GM18520 (cell line): ENCODE measurements around the gene ANO2.

ENCODE experiments used
- ATAC-seq: cut with Tn5 transposase; IDR thresholded peaks from one replicate; pipeline ENCODE4 v1.9.1; 2021; ENCODE audit not compliant: unreplicated experiment

The ANO2 gene

DNA sequence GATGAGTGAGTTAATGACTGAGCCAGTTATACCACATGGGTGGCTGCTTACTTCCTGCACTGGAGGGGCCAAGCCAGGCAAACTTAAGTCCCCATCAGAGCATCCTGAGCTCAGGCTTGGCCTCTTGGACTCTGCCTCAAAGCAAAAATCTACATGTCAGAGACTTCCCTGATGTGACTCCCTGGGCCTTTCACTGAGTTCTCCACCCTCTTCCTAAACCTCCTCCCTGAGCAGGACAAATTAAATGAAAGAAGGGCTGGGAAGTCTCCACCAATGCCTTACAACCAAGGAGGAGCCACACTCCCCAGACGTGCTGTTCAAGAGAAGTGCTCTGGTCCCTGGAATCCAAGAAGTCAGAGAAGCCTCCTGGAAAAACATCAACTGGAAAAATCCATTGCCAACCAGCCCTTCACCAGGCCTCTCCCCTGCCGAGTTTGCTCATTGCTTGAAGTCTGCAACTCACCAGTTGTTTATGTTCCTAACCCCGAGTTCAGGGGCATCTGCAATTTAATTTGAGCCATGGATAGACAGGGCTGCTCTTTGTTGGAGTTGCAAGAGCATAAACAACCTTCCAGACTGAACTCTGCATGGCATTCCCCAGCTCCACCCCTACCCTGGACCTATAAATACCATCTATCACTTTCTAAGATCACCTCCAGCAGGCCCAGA lies 160.5 kb downstream of the ANO2 start:
- no peak for ATAC-seq

DNA sequence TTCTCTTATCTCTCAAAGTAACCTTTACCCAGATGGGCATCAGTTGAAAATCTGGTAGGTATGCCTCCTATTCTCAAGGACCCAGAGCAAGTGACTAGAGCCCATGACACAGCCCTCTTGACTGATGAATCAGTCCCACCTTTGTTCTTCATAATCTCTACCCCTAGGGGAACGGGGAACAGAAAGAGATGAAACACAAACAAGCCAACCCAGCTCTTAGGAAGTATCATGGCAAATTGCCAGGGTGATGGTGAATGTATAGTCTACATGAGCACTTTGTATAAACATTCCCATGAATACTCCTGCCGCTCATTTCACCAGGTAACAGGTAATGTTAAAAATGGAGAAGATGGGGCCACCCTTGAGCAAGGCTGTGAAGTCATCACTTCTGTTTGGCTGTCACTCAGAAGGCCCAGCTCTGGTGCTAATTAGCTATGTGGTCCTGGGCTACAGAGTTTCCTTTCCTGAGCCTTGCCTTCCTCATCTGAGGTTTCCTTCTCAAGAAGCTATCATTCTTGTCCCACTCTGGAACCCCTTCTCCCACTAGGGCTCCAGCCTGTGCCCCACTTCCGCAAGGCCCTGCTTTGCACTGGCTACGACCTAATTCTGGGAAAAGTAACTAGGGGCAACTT lies 161.7 kb downstream of the ANO2 start:
- ATAC-seq, result no peak

DNA sequence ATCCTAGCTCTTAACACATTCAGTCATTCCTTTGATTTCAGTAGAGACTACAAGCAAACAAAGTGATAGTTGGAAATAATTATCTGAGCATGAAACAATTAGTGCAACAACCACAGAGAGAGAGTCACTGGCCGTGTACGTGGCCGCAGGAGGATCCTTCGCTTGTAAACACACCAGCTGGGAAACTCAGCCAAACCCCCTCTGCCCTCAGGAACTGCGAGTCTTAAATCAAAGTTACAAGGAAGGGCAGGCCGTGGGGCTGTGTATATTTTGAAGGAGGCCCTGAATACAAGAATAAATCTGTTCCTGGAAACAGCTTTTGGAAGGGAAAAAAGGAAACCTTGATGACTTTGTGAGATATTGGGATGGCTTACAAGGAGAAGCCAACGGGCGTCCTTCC lies 164.5 kb downstream of the ANO2 start:
- ATAC-seq, result no peak

DNA sequence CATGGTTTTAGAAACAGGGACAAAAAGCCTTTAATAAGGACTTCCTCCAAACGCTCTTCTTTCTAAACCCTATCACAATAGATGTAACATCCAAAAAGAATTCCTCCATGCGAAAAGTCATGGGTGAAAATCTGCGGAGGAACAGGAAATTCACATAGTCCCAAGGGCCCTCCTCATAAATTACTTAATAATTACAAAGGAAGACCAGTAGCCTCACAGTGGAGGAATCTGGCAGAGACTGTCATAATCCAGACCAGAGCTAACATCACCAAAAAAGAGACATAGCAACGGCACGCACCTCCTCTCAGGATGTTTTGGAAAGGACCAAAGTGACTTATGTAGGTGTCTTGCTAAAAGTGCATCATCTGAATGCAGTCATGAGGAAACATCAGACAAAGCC lies 165.7 kb downstream of the ANO2 start:
- no peak for ATAC-seq

DNA sequence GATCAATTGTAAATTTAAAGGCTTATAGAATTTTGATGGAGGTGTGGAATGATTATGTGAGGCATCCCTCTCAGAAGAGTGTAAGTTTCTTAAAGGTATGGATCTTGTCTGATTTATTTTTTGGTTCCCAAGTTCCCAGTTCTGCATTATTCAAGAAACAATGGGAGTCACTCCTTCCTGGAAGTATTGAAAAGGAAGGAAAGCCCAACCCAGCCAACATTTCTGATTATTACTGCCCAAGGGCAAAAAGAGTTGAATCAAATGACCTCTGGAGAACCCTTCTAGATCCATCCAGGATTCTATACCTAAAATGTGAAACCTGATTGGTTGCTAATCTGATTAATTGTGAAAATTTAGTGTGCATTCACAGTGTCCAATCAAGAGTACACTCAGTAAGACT lies 166.2 kb downstream of the ANO2 start:
- ATAC-seq, result no peak

DNA sequence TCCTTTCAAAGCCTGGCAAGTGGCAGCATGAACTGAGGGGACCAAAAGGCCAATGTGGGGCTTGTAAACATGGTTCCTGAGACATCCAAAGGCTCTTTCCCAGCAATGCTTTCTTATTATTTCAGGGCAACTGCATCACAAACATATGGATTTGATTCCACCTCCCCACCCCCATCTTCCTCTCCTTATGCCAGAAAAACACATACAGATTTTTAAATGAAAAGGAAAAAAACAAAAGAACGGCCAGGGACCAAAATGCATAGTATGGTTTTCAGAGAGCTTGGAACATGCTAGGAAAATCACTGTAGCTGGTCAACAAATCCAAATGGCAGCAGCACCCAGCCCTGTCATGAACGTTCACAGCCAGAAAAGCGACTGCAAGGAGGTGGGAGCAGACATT lies 167.6 kb downstream of the ANO2 start:
- no peak for ATAC-seq

DNA sequence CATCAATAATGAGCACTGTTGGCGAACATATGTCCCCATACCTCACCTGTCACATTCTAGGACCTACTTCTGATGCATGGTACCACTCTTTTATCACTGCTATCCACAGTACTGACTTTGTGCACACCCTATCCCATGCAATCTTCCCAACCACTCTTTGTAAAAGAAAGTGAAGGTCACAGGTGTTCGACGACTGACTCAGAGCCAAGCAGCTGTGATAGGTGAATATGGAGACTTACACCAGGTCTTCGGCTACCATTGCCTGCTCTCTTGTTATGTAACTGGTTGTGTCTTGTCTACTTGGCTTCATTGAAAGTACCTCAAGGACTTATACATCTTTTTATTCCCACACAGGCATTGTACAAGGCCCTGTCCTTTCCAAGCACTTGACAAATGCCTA lies 169.0 kb downstream of the ANO2 start:
- no peak for ATAC-seq

DNA sequence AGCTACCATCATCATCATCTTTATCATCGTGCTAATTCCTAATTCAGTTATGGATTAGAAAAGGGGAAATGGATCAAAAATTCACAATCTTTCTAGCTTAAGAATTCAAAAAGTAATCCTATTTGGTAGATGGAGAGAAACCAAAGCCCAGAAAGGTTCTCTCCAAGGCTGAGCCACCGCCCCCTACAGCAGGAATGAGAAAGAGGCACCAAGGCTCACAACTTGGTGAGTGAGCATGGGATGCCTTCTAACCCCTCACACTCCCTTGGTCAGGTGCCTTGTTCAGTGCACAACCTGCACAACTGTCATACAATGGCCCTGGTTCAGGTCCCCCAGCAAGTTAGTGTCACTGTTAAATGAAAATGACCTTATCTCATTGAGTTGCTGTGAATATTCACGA lies 171.5 kb downstream of the ANO2 start:
- ATAC-seq, result no peak

DNA sequence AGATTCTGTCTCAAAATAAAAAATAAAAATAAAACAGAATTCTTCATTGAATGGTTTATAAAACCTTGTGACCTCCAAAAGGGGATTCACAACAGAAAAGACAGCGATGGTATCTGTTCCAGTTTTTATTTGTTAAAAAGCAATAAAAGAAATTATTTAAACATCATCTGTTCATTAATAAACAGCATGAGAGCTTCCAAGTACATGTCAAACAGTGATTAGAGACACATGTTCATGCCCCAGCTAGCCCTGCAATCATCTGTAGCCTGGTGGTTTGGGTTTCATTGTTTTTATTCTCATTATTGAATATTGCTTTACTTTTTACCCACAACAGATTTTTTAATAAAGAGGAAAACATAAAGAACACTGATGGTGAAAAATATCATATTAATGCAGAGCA lies 173.3 kb downstream of the ANO2 start:
- no peak for ATAC-seq

DNA sequence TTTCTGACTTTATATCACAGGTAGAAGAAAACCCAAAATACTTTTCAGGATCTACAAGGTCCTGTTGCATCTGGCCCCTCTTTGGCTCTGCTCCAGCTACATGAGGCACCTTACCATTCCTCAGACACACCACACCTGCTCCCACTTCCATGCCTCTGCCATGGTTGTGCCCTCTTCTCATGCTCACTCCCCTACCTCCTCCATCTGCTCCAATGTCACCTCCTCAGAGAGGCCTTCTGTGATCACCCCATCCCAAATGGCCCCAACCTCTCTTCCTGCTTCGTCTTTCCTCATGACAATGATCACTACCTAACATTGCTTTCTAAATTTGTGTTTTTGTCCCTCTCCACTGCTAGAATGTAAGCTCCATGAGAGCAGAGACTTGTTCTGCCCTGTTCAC lies 174.3 kb downstream of the ANO2 start:
- ATAC-seq, result no peak

DNA sequence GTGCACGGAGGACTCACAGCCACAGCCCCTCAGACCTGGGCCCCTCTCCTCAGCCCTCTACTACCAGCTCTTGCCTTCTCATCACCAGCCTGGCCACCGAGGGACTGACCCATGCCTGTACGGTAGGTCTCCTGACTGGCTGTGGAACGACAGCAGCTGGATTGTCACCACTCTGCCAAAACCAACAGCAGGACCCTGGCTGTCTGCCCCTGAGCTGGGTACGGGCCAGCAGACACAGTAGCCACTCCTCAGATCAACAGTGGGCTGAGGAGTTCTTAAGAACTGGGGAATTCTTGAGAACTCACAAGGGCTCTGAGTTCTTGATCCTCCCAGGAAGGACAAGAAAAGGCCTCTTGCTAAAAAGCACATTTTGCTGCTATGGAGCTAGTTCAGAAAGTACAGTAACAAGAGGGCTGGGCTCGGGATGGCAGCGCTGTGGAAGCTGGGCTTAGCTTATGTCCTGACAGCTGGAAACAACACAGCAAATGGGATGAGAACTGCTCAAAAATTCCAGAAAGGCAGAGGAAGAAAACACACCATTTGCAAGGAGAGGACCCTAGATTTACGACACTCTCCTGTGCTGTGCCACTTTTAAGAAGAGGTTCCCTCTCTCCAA lies 176.4 kb downstream of the ANO2 start:
- no peak for ATAC-seq

DNA sequence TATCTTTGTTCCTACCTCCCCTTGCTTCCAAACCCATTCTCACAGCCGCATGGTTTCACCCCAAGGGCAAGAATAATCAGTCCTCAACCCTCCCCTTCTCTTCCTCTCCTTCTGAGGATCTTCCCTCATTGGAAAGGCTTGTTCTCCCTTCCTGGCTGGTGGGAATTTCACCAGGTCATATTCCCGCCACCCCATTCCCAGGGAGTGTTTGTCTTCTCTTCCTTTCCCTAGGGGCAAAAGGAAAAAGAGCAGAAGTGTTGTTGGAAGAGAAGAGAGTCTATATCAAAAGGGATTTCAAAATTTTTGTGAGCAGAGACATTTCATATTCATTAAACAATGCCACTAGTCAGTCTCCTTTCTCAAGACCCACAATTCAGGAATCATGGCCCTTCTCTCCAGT lies 176.9 kb downstream of the ANO2 start:
- no peak for ATAC-seq

DNA sequence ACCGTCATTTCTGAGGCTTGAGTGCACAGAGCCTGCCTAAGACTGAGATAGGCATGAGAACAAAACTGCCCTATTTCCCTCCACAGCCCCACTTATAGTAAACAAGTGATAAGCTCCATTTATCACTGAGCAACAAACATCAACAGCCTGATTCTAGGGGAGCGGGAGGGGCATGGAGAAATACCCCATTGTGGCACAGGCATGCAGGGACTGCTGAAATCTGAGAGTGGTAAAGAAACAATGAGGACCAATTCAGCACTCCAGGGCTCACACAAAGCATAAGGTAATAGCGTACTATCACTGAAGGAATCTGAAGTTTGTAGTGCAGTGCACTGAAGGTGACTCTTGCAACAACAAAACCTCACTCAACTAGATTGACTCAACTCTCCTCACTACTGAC lies 186.7 kb downstream of the ANO2 start:
- ATAC-seq, result no peak

DNA sequence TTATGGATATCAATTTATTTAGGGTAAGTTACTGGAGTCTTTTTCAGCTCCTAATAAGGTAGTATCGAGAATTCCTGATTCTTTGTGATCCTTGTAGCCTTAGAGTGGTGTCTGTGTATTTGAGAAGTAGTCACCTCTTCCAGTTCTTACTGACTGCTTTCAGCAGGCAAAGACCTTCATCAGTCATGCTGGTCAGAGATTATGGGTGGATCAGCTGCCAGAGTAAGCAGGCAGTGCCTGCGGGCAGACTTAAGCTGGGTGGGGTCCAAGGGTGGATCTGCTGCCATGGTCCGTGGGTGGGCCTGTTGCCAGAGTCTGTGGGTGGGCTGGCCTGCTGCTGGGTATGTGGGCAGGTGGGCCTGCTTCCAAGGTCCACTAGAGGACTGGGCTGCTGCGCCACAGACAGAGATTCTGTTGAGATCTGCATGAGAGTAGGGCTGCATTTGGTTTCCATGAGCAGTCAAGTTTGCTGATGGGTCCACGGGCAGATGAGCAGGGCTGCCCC lies 188.7 kb downstream of the ANO2 start:
- no peak for ATAC-seq

DNA sequence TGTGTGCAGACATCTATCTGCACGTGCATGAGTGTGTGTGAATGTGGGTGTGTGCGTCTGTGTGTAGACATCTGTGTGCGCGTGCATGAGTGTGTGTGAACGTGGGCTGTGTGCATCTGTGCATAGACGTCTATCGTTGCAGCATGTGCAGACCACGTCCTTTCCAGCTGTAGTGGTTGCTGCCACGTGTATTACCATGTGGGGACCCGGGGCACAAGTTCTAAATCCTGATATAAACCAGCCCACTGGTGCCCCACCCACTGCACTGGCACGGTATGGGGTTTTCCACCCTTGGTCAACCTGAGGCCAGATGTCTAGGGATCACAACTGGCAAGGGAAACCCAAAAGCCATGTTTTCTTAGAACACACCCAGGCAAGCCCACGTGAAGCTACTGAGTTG lies 197.0 kb downstream of the ANO2 start:
- no peak for ATAC-seq

DNA sequence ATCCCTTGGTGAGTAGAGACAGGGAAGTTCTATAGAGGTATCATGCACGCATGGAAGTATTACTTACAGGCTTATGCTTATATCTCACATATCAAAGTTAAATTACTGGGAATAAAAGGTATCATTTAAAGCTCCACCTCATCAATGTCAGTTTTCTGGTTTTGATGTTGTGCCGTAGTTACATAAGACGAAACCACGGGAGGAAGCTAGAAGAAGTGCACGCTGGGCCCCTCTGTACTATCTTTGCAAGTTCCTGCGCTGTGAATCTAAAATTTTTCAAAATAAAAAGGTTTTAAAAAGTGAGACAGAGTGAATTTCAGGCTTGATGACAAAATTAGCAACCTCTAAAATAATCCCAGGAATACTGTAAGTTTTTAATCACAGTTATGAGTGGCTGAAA lies 198.1 kb downstream of the ANO2 start:
- ATAC-seq, result no peak

DNA sequence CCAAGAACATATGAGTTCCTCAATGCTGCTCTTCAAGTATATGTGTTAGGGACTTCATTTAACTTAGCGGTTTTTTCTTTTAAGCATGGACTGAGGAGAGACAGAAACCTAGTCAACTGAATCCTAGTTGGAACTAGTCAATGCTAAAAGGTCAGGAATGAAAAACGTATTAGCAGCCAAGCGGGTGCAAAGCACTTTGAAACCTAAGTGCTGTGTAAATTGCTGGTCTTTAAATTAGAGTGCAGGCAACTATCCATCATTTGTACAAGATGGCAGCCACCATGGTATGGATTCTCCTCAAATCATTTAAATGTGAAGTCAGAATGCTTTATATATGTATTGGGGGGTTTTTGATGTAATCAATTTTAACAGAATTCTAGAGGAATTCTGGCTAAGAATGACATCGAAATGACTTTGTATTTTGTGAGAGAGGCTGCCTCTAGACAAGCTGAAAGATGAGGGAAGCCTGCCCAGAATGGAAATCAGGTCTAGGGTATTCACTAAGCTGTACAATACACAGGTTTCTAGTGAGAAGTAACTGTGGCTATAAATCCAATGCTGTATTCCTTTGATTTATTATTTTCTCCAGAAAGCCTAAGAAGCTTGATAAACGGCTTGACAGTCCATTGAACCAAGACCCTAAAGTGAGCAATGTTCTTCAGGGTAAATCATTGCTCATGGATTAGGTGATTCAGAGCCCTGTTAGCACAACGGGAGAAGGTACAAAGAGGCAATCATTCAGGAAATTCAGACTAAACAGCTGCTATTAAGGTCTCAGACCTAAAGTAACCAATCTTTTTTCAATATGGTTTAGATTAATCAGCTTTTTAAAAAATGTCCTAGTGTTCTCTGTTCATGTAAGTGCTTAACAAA lies 198.8 kb downstream of the ANO2 start:
- ATAC-seq, result no peak

DNA sequence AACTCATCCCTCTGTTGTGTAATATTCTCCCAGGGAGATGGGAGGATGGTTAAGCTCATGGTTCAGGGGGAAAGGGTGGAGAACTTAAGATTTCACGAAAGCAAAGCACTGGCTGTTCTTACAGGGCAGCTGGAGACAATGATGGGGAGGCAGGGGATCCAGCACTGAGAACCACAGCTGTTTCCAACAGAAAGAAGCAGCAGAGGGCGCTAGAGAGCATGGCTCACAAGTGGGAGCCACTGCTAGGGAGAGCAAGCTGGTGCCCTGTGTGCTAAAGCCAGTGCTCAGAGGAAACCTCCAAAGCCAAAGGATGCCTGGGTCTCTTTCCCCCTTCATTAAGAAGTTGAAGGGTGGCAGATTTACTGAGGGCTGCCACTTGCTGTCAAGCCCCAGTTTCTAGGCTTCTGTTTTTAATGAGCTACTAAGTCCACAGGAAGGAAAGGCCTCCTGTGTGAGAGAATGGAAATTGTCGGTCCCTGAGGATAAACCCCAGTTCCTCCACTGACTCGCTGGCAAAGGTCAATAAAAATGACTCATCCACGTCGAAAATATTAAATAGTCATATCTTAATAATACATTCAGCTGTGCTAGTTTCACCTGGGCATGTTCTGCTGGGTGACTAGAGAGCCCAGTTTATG lies 199.7 kb downstream of the ANO2 start:
- ATAC-seq, result no peak

DNA sequence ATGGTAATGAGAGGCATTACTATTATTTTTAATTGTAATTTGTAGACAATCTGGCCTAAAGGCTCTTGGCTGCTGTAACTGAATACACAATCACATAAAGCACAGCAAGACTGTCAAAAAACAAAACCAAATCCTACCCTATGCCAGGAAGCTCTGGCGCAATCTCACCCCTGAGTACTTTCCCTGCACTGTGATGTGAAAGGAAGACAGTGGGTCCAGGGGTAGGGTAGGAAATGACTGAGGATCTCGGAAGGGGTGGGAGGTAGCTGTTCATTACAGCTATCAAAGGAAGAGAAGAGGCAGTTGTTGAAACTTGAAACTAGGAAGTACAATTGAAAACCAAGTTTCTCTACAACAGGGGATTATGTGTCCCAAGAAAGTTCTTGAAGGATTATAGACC lies 202.8 kb downstream of the ANO2 start:
- ATAC-seq, result no peak

DNA sequence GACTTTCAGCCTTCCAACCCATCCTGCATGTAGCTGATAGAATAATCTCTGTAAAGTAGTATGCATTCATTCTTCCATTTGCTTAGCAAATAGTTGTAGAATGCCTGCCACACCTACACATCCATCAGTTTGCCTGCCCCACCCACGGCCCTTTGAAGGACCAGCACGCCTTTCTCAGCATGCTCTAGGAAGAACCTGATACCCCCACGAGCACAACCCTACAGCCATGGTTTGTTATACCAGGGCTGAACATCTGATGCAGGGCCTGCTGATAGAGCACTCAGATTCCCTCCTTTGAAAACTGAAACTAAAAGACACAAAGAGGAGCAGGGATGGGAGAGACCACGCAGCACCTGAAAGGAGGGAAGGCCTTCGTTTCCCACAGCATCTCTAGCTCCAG lies 205.1 kb downstream of the ANO2 start:
- ATAC-seq, result no peak

DNA sequence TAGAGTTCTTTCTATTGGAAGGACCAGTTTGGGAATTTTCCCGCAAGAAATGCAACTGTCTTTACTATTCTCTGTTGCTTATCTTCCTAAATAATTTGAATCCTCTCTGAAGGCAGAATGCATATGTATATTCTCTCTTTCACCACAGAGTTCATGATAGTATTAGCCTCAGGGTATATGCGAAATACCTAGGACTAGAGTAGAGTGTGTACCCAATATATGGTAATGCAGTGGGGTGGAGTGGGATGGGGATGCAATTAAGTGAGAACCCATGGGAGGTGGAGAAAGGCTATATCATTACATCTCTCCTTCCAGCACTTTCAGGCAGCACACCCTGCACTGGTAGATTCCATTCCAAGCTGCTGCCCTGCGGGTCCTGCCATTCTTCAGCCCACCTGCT lies 207.3 kb downstream of the ANO2 start:
- no peak for ATAC-seq
